DND-41 (cell line): ENCODE measurements around the gene DTNBP1.
A peak's percentile ranks its signal among the peaks of the same experiment; 100 is the strongest.

Experiments used
- ATAC-seq: fragments of 200-7000 bp; cut with Tn5 transposase; 3 replicates; pipeline ENCODE4 v1.9.1; 2021; ENCODE audit warnings: low read depth; ENCODE audit not compliant: insufficient read depth
- DNase-seq: peaks from one replicate; pipeline ENCODE4 v3.0.0-alpha.2; 2020
- H2AFZ ChIP-seq: 2 replicates; pipeline ENCODE4 v1.6.0; 2012; ENCODE audit warnings: low read depth, low read length
- H3K27ac ChIP-seq: 2 replicates; pipeline ENCODE4 v1.5.1; 2012; ENCODE audit warnings: low read length, inconsistent platforms
- H3K27me3 ChIP-seq: fragments of 200-600 bp; sonication (generic); 2 replicates; pipeline ENCODE4 v1.6.0; 2012; ENCODE audit warnings: low read length, mild to moderate bottlenecking, inconsistent platforms; ENCODE audit not compliant: insufficient read depth, poor library complexity
- H3K36me3 ChIP-seq: 2 replicates; pipeline ENCODE4 v1.5.1; 2012; ENCODE audit warnings: low read length, inconsistent platforms; ENCODE audit not compliant: insufficient read depth
- H3K4me1 ChIP-seq: 2 replicates; pipeline ENCODE4 v1.5.1; 2012; ENCODE audit warnings: mild to moderate bottlenecking, low read length; ENCODE audit not compliant: insufficient read depth
- H3K4me2 ChIP-seq: 2 replicates; pipeline ENCODE4 v1.6.0; 2012; ENCODE audit warnings: mild to moderate bottlenecking, moderate library complexity, low read length, inconsistent platforms; ENCODE audit not compliant: insufficient read depth
- H3K4me3 ChIP-seq, 2 experiments: fragments of 200-600 bp in 1 of 2; shearing (Covaris generic) in 1 of 2; 2 replicates each; pipeline ENCODE4 v1.5.1; 2012 to 2016; ENCODE audit warnings: inconsistent platforms in 2 of 2, low read length in 2 of 2, mild to moderate bottlenecking in 2 of 2, low read depth in 1 of 2, moderate library complexity in 1 of 2
- H3K79me2 ChIP-seq: 2 replicates; pipeline ENCODE4 v1.6.0; 2012; ENCODE audit warnings: low read length, inconsistent platforms; ENCODE audit not compliant: insufficient read depth
- H3K9ac ChIP-seq: 2 replicates; pipeline ENCODE4 v1.6.0; 2012; ENCODE audit warnings: low read depth, mild to moderate bottlenecking, inconsistent platforms, low read length, moderate library complexity
- H3K9me3 ChIP-seq: 2 replicates; pipeline ENCODE4 v1.5.1; 2012; ENCODE audit warnings: low read length, moderate library complexity, mild to moderate bottlenecking, inconsistent platforms; ENCODE audit not compliant: insufficient read depth, severe bottlenecking
- H4K20me1 ChIP-seq: 2 replicates; pipeline ENCODE4 v1.6.0; 2012; ENCODE audit warnings: low read length; ENCODE audit not compliant: insufficient read depth
- CTCF ChIP-seq: IDR thresholded peaks from 2 replicates; pipeline ENCODE4 v1.5.1; 2012; ENCODE audit warnings: borderline replicate concordance, low read length, moderate library complexity, mild to moderate bottlenecking; ENCODE audit not compliant: poor library complexity, severe bottlenecking; ENCODE audit errors: extremely low read depth
- EZH2 ChIP-seq: IDR thresholded peaks from 3 replicates; pipeline ENCODE4 v1.6.1; 2012; ENCODE audit warnings: borderline replicate concordance, low read depth, mild to moderate bottlenecking, moderate library complexity, low read length, inconsistent platforms; ENCODE audit not compliant: severe bottlenecking

The DTNBP1 gene

GRCh38 chr6:15570171-15570570 is 92.7 kb downstream of the DTNBP1 start:
- Histone ChIP-seq H3K9ac (peak overlapping the region; percentile 26), H3K4me1 (peaks cover 20% of the 10 kb centered on the region), H3K4me2 (peak overlapping the region; percentile 46), H3K36me3 (peaks cover 12% of the 10 kb centered on the region; the same call in 1 of the 2 replicates), H3K79me2 (peaks cover 26% of the 10 kb centered on the region; the same call in 1 of the 2 replicates), H3K27ac (peak overlapping the region; percentile 75), H3K4me3 (peak overlapping the region in 1 of 2 experiments; percentile 28; a peak in 2 of 4 replicates), H2AFZ (no peak overlapping the region), H4K20me1 (0 out of 2 replicates have a peak, but pooled peaks cover 3% of the 10 kb centered on the region), H3K9me3 (no peaks in the 10 kb centered on the region), H3K27me3 (no peaks in the 10 kb centered on the region)
- DNase-seq (no peak), ATAC-seq (no peak)
- no peak for TF ChIP-seq CTCF
- TF ChIP-seq EZH2: no peak

- Histone ChIP-seq H3K4me1 (peaks cover 20% of the 10 kb centered on the region), H3K9me3 (no peaks in the 10 kb centered on the region), H3K4me2 (peak overlapping the region; percentile 51), H3K27ac (peak overlapping the region; percentile 79), H2AFZ (no peak overlapping the region), H3K36me3 (peaks cover 12% of the 10 kb centered on the region; the same call in 1 of the 2 replicates), H3K27me3 (no peaks in the 10 kb centered on the region), H4K20me1 (0 out of 2 replicates have a peak, but pooled peaks cover 3% of the 10 kb centered on the region), H3K4me3 (peak overlapping the region in 1 of 2 experiments; percentile 37; a peak in 2 of 4 replicates), H3K9ac (peak overlapping the region; percentile 40), H3K79me2 (peaks cover 32% of the 10 kb centered on the region; the same call in 1 of the 2 replicates)
- TF ChIP-seq EZH2 (no peak), CTCF (no peak)
- peak; percentile 95 for ATAC-seq
- peak; percentile 72 for DNase-seq
These were observed 93.5 kb downstream of the DTNBP1 start for GRCh38 chr6:15569035-15569995.

GRCh38 chr6:15562977-15563376 is 99.9 kb downstream of the DTNBP1 start:
- Histone ChIP-seq H3K4me1 (no peaks in the 10 kb centered on the region), H3K9ac (no peak overlapping the region)
- ATAC-seq: no peak

More at GRCh38 chr6:15562977-15563376, 99.9 kb downstream of the DTNBP1 start:
- Histone ChIP-seq H3K27me3 (no peaks in the 10 kb centered on the region), H3K27ac (no peak overlapping the region), H3K36me3 (no peaks in the 10 kb centered on the region), H4K20me1 (peaks cover 12% of the 10 kb centered on the region; the same call in 1 of the 2 replicates), H3K79me2 (peaks cover 29% of the 10 kb centered on the region; the same call in 1 of the 2 replicates), H2AFZ (no peak overlapping the region), H3K4me3 (no peak overlapping the region), H3K9me3 (no peaks in the 10 kb centered on the region), H3K4me2 (no peak overlapping the region)
- TF ChIP-seq EZH2 (no peak), CTCF (no peak)
- no peak for DNase-seq
